BE2C (cell line): ENCODE results near the gene DESI1.

ENCODE experiments used
- DNase-seq: peaks from one replicate; pipeline ENCODE4 v3.0.0-alpha.2; 2020
- H3K27me3 ChIP-seq: fragments of 250-450 bp; sonication (Bioruptor Pico); 2 replicates; pipeline ENCODE4 v1.5.1; 2020; ENCODE audit warnings: mild to moderate bottlenecking
- H3K36me3 ChIP-seq: fragments of 250-450 bp; sonication (Bioruptor Pico); 2 replicates; pipeline ENCODE4 v1.5.1; 2020; ENCODE audit warnings: mild to moderate bottlenecking
- H3K4me1 ChIP-seq: fragments of 250-450 bp; sonication (Bioruptor Pico); 2 replicates; pipeline ENCODE4 v1.5.1; 2020
- H3K4me3 ChIP-seq: 2 replicates; pipeline ENCODE4 v1.5.1; 2011; ENCODE audit warnings: low read depth, low read length
- H3K9me3 ChIP-seq: fragments of 250-450 bp; sonication (Bioruptor Pico); 2 replicates; pipeline ENCODE4 v1.5.1; 2020
- TF ChIP-seq, protein P1 (sequence below): IDR thresholded peaks from 2 replicates; pipeline ENCODE4 v1.5.1; 2012; ENCODE audit warnings: mild to moderate bottlenecking, low read depth, low read length

The DESI1 gene

DNA sequence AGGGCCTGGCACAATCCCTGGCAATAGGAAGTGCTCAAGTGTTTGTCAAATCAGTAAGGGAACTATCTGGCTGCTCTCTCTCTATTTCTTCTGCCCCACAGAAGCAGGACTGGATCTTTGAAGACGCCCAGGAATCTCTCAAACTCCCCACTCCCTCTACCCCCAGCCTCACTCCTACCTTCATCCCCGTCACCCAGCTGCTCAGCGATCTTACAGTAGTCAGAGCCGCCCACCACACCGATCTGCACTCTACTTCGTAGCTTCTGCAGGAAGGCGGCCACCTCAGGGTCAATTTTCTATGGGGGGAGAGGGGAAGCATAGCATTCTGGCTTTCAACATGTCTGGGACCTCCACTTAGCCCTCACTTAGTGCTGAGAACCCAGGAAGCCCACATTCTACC is 34.9 kb downstream of the DESI1 start:
- no peak for DNase-seq
- Histone ChIP-seq H3K36me3 (0 out of 2 replicates have a peak, but pooled peaks cover 3% of the 10 kb centered on the region), H3K9me3 (no peaks in the 10 kb centered on the region), H3K27me3 (no peaks in the 10 kb centered on the region), H3K4me1 (no peaks in the 10 kb centered on the region; the same call in 1 of the 2 replicates), H3K4me3 (no peak overlapping the region)
- TF ChIP-seq, protein P1, sequence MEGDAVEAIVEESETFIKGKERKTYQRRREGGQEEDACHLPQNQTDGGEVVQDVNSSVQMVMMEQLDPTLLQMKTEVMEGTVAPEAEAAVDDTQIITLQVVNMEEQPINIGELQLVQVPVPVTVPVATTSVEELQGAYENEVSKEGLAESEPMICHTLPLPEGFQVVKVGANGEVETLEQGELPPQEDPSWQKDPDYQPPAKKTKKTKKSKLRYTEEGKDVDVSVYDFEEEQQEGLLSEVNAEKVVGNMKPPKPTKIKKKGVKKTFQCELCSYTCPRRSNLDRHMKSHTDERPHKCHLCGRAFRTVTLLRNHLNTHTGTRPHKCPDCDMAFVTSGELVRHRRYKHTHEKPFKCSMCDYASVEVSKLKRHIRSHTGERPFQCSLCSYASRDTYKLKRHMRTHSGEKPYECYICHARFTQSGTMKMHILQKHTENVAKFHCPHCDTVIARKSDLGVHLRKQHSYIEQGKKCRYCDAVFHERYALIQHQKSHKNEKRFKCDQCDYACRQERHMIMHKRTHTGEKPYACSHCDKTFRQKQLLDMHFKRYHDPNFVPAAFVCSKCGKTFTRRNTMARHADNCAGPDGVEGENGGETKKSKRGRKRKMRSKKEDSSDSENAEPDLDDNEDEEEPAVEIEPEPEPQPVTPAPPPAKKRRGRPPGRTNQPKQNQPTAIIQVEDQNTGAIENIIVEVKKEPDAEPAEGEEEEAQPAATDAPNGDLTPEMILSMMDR = no peak

DNA sequence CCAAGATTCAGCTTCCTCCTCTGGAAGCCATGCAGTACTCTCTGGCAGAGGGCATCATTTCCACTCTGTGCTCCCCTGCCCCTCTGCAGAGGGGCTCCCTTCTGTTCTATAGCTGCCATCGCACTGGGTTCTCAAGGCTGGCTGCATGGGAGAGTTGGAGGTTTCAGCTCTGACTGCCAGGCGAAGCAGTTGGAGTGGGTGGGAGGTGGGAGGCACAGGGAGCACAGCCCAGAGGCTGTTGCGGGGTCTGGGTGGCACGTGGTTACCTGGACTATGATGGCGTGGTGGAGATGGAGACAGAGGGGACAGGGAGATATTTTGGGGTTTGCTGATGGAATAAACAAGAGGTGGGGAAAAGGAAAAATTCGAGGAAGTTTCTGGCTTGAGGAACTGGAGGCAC is 36.0 kb downstream of the DESI1 start:
- H3K9me3 ChIP-seq = no peaks in the 10 kb centered on the region
- H3K36me3 ChIP-seq = 0 out of 2 replicates have a peak, but pooled peaks cover 3% of the 10 kb centered on the region
- TF ChIP-seq, protein P1 = no peak
- no peak overlapping the region for H3K4me3 ChIP-seq
- no peak for DNase-seq
- no peaks in the 10 kb centered on the region; the same call in 1 of the 2 replicates for H3K4me1 ChIP-seq
- H3K27me3 ChIP-seq = no peaks in the 10 kb centered on the region

DNA sequence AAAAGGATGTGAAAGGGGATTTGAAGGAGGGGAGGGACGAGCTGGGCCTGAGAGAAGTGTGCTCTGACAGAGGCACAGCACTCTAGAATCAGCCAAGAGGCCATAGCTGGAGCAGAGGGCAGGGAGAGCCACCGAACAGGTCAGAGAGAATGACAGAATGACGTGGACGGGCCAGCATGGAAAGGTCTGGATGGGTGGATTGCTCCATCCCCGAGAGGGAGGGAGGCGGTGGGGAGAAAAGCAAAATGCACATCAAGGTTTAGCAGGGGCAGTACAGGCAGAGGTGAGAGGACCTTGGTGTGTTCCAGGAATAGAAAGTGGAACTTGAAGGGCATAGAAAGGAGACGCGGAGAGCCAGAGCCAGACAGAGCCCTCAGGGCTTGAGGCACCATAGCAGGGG is 38.1 kb downstream of the DESI1 start:
- TF ChIP-seq, protein P1 = no peak
- H3K9me3 ChIP-seq = no peaks in the 10 kb centered on the region
- DNase-seq = no peak
- no peak overlapping the region for H3K4me3 ChIP-seq
- H3K4me1 ChIP-seq = no peaks in the 10 kb centered on the region
- 0 out of 2 replicates have a peak, but pooled peaks cover 3% of the 10 kb centered on the region for H3K36me3 ChIP-seq
- H3K27me3 ChIP-seq = no peaks in the 10 kb centered on the region

DNA sequence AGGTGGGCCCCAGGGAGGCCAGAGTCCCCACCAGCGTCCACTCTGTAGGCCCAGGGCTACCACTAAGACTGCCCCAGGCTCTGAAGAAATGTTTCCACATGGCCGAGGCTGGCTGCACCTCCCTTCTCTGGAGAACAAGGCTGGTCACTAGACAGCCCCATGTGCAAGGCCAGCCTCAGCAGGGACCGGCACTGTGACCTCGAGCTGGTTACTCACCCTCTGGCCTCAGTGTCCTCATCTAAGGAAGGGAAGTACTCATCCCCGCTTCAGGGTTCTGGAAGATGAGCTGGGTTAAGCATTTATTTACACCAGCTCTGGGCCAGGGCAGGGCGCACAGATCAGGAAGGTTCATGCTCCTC is 40.9 kb downstream of the DESI1 start:
- TF ChIP-seq, protein P1 = no peak
- Histone ChIP-seq H3K27me3 (no peaks in the 10 kb centered on the region), H3K4me1 (no peaks in the 10 kb centered on the region; the same call in 1 of the 2 replicates), H3K9me3 (no peaks in the 10 kb centered on the region), H3K36me3 (0 out of 2 replicates have a peak, but pooled peaks cover 3% of the 10 kb centered on the region), H3K4me3 (no peak overlapping the region)
- DNase-seq = no peak

- TF ChIP-seq, protein P1 = no peak
- H3K36me3 ChIP-seq = 0 out of 2 replicates have a peak, but pooled peaks cover 3% of the 10 kb centered on the region
- no peak for DNase-seq
Observed at GRCh38 chr22:41579297-41579996, 41.4 kb downstream of the DESI1 start.

GRCh38 chr22:41578818-41579217 is 42.0 kb downstream of the DESI1 start:
- Histone ChIP-seq H3K4me1 (no peaks in the 10 kb centered on the region; the same call in none of the 2 replicates), H3K4me3 (no peak overlapping the region), H3K9me3 (no peaks in the 10 kb centered on the region), H3K36me3 (0 out of 2 replicates have a peak, but pooled peaks cover 3% of the 10 kb centered on the region), H3K27me3 (no peaks in the 10 kb centered on the region)
- TF ChIP-seq, protein P1 = no peak
- no peak for DNase-seq

More at GRCh38 chr22:41579297-41579996, 41.4 kb downstream of the DESI1 start:
- Histone ChIP-seq H3K27me3 (no peaks in the 10 kb centered on the region), H3K4me1 (no peaks in the 10 kb centered on the region; the same call in 1 of the 2 replicates), H3K4me3 (no peak overlapping the region), H3K9me3 (no peaks in the 10 kb centered on the region)
